ENCODE measurements around the gene GPR22.
A peak's percentile ranks its signal among the peaks of the same experiment; 100 is the strongest.

GPR22 gene

GRCh38 chr7:107453388-107453787 is 16.5 kb upstream of the GPR22 start:
- ChIA-PET POLR2A (no interaction called here), CTCF (interaction anchor here (2.3 kb wide), 1 partner anchor 10 kb away, joined by 7 read pairs; no protein-coding TSS in a partner anchor)
- TF ChIP-seq, protein P1, sequence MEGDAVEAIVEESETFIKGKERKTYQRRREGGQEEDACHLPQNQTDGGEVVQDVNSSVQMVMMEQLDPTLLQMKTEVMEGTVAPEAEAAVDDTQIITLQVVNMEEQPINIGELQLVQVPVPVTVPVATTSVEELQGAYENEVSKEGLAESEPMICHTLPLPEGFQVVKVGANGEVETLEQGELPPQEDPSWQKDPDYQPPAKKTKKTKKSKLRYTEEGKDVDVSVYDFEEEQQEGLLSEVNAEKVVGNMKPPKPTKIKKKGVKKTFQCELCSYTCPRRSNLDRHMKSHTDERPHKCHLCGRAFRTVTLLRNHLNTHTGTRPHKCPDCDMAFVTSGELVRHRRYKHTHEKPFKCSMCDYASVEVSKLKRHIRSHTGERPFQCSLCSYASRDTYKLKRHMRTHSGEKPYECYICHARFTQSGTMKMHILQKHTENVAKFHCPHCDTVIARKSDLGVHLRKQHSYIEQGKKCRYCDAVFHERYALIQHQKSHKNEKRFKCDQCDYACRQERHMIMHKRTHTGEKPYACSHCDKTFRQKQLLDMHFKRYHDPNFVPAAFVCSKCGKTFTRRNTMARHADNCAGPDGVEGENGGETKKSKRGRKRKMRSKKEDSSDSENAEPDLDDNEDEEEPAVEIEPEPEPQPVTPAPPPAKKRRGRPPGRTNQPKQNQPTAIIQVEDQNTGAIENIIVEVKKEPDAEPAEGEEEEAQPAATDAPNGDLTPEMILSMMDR (IDR thresholded peaks at IDR 0.05; ENCODE audit: insufficient read depth, low read length, missing control alignments): no peak
- DNase-seq (ENCODE audit: low read depth, low spot score): no peak
- H3K4me3 ChIP-seq (ENCODE audit: low read depth, low read length): no peak overlapping the region

GRCh38 chr7:107461938-107462533 is 7.8 kb upstream of the GPR22 start:
- no peak for DNase-seq (ENCODE audit: low read depth, low spot score)
- CTCF ChIA-PET: interaction anchor here (0.8 to 3.9 kb wide), 3 partner anchors 31 to 264 kb away, joined by 3 to 106 read pairs (median 11); partner anchors contain the start of genes COG5 and DUS4L
- TF ChIP-seq, protein P1 (IDR thresholded peaks at IDR 0.05; ENCODE audit: insufficient read depth, low read length, missing control alignments): no peak
- H3K4me3 ChIP-seq (ENCODE audit: low read depth, low read length): no peak overlapping the region
- POLR2A ChIA-PET: no interaction called here

GRCh38 chr7:107463139-107464078 is 6.4 kb upstream of the GPR22 start:
- POLR2A ChIA-PET: no interaction called here
- DNase-seq (ENCODE audit: low read depth, low spot score): no peak
- TF ChIP-seq, protein P1 (IDR thresholded peaks at IDR 0.05; ENCODE audit: insufficient read depth, low read length, missing control alignments): peak; percentile 79
- CTCF ChIA-PET: interaction anchor here (0.7 to 3.9 kb wide), 35 partner anchors 9 to 683 kb away, joined by 3 to 106 read pairs (median 5); partner anchors contain the start of genes CBLL1, COG5 and DUS4L
- no peak overlapping the region for H3K4me3 ChIP-seq (ENCODE audit: low read depth, low read length)

DNA sequence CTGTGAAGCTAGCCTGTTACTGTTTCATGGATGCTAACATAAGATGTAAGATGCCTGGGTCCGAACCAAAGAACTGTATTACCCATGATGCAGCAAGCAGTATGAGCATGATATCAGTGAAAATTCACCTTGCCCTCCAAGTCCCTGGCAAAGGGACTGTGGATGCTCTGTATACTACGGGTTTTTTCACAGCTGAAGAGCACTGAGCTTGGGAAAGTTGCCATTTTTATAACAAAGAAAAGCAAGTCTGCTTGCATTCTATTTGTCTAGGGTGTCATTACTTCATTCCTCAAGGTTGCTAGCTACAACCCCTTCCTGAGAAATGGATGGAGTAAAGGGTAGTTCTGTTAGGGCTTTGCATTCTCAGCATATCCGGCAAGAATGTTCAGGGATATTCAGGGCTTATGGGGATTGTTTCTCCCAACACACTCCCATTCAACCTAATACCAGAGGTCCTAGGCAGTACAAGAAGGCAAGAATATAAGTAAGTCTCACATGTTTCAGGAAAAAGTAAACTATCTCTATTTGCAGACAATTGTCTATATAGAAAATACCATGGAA is 5.1 kb upstream of the GPR22 start:
- H3K4me3 ChIP-seq (ENCODE audit: low read depth, low read length): no peak overlapping the region
- ChIA-PET POLR2A (no interaction called here), CTCF (interaction anchor here (1.1 to 3.9 kb wide), 17 partner anchors 13 to 682 kb away, joined by 3 to 106 read pairs (median 11); partner anchors contain the start of genes CBLL1, COG5 and DUS4L)
- DNase-seq (ENCODE audit: low read depth, low spot score): no peak
- TF ChIP-seq, protein P1 (IDR thresholded peaks at IDR 0.05; ENCODE audit: insufficient read depth, low read length, missing control alignments): no peak

DNA sequence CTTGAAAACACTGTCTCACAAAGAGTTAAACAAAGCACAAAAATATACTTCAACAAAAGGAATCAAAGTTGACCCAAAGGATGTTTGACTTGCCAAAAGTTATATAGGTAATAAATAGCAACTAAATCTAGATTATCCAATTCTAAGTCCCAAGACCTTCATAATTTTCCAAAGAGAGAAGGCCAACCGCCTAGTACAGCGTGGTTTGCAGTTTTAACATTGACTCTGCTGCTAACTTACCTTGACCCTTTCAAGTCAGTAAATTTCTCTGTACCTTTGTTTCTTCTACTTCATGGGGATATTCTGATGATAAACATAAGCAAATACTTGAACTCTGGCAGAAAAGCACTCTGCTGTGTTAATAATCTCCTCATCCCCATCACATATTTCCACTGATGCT is 1.9 kb upstream of the GPR22 start:
- ChIA-PET POLR2A (no interaction called here), CTCF (interaction anchor here (1.1 to 2.0 kb wide), 3 partner anchors 8 to 407 kb away, joined by 3 to 6 read pairs (median 3); no protein-coding TSS in a partner anchor)
- H3K4me3 ChIP-seq (ENCODE audit: low read depth, low read length): no peak overlapping the region
- TF ChIP-seq, protein P1 (IDR thresholded peaks at IDR 0.05; ENCODE audit: insufficient read depth, low read length, missing control alignments): no peak
- no peak for DNase-seq (ENCODE audit: low read depth, low spot score)

Data from AG04449 (cell line).